ENCODE measurements around the gene FAM20B.
A peak's percentile ranks its signal among the peaks of the same experiment; 100 is the strongest.
"Not testable (repeated sequence)": the region's sequence is repeated elsewhere in the genome, so short reads cannot be mapped to it uniquely, and the experiment has no call there.

Gene FAM20B

DNA sequence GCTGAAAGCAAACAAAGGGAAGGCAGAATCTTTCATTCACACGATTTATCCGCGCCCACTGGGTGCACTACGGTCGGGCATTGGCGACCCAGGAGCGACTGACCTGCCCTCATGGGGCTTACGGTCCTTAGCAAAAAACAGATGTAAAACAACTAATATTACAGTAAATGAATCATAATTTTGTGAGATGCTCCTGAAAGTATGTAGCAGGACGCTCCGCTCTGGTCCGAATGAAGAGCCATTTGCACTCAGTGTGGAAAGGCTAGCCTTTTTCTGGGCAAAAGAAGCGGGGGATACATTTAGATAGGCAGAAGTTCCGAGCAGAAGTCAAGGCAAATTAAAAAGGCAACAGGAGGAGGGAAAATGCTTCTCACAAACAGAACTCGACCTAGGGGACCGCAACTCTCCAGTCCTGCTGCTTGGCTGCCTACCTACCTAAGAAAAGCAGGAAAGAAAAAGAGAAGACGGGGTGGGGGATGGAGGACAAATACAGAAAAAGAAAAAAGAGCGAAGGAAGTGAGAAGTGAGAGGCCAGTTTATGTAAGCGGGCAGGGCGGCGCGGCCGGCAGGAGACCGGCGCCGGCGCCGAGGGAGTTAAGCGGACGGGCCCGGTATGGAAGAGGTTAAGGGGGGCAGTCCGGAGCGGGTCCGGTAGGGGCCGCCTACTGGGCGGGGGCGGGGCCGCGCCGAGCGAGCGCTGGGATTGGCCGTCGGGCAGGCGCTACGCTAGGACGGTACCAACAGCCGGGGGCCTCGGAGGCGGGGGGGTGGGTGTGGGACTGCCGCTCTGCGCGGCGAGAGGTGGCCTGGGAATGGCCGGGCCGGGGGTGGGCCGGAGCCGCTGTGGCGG, at the start of gene FAM20B:
FAM20B (plus strand) TSS at position 770 of the 850 bp plus-strand sequence. CDS start 17,954 bp downstream, outside the sequence.
- DNase-seq = peak; percentile 98

DNA sequence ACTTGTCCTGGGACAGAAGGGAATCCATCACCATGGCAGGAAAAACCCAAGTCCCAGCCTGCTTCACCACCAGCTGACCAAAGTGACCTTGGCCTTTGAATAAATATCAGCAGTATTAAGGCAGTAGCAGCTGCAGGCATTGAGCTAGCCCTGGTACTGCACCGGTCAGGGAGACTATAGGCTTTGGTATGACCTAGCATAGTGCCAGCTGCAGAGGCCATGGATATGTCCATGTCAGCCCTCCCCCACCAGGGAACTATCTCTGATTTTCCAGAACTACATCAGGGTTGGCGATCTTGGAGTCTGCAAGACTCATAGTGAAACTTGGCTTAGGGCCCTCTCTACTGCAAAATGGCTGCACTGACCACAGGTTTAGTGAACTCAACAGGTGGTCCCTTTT, 49.2 kb upstream of the FAM20B start:
- no peak for DNase-seq

GRCh38 chr1:178986204-178986603, 39.5 kb upstream of the FAM20B start:
- no peak for DNase-seq

DNA sequence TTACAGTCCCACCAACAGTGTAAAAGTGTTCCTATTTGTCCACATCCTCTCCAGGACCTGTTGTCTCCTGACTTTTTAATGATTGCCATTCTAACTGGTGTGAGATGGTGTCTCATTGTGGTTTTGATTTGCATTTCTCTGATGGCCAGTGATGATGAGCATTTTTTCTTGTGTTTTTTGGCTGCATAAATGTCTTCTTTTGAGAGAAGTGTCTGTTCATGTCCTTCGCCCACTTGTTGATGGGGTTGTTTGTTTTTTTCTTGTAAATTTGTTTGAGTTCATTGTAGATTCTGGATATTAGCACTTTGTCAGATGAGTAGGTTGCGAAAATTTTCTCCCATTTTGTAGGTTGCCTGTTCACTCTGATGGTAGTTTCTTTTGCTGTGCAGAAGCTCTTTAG, 37.5 kb upstream of the FAM20B start:
- not testable (repeated sequence) for DNase-seq

DNA sequence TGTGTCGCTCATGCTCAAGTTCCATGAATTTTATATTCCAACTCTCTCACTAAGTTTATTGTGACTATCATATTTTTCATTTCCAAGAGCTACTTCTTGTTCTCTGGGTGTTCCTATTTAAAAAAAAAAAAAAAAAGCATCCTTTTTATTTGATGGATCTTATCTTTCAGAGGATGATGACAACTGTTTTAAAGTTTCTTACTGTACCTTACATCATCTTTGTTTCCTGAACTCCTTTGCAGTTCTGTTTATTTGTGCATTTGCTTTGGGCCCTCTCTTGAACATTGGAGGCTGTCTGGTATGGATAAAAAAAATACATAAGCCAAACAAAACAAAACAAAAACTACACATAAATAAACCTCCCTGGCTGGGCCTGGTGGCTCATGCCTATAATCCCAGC, 32.1 kb upstream of the FAM20B start:
- no peak for DNase-seq

GRCh38 chr1:178997428-178997827, 28.3 kb upstream of the FAM20B start:
- no peak for DNase-seq

- DNase-seq = no peak
These were observed 27.4 kb upstream of the FAM20B start for GRCh38 chr1:178998295-178998694.

DNA sequence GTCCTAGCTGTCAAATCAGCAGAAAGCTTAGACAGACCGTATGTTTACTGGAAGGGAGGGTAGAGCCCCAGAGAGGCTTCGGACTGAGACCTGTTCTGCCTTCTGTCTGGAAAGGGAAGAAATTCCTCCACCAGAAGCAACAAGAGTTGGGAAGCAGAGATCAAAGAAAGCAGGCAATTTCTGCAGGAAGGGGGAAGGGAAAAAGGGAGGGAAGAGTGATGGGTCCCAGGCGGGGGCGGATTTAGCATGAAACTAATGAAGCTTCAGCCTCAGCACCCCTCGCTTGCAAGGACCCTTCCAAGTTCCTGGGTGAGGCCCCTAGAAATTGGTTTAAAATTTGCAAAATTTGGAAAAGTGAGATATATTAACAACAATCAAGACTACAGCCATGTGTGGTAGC, 26.6 kb upstream of the FAM20B start:
- DNase-seq = no peak

DNA sequence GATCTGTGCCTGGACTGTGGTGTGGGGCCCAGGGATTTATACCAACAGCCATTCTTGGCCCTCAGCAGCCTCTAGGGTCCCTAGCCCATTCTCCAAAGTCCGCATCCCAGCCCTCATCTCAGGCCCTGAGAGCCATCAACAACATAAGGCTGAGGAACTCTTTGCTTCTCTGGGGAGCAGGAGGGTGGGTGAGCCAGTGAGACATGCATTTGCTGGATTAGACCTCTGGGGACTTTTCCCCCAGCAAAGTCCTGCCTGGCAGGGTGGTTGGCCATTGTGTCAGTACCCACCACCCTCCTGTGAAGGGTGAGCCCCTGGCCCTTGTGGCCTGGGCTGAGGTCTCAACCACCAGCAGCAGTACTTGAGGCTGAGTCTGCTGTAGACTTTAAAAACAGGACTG, 24.2 kb upstream of the FAM20B start:
- no peak for DNase-seq

DNA sequence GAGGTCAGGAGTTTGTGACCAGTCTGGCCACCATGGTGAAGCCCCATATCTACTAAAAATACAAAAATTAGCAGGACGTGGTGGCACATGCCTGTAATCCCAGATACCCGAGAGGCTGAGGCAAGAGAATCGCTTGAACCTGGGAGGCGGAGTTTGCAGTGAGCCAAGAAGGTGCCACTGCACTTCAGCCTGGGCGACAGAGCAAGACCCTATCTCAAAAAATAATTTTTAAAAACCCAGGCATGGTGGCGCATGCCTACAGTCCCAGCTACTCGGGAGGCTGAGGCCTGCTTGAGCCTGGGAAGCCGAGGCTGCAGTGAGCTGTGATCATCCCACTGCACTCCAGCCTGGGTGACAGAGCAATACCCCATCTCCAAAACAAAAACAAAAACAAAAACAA, 23.6 kb upstream of the FAM20B start:
- not testable (repeated sequence) for DNase-seq

DNA sequence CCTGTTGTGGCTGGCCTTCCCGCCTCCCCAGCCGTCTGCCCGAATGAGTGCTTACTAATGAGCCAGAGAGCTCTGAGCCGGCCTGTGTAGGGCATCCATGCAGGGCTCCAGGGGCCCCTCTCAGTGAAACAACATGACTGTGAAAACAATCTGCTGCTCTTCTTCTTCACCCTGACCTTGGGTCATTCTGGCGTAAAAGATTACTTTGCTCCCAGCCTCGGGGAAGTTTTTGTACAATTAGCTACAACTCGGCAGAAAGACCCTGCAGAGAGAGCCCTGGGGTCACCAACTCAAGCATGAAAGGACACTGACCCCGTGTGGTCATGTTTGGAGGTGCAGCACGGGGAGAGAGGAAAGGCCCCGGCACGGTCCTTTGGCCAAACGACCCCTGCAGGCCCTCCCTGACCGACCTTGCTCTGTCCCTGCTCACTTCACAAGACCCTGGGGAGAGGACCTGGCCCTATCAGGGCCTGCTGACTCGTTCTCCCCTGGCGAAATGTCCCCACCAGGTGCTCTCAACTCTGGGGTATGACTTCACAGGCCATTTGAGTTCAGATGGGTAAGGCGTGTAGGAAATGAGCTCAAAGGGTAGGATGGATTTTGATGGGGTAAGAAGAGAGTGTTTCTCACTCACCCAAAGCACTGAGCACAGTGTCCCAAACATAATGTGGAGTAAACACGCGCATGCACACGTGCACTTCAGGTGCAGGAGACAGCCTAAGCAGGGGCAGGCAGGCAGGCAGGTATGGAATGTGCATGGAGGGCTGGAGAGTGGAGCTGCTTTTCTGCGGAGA, 22.9 kb upstream of the FAM20B start:
- peak; percentile 89 for DNase-seq

- no peak for DNase-seq
These were observed 22.1 kb upstream of the FAM20B start for GRCh38 chr1:179003512-179004066.

DNA sequence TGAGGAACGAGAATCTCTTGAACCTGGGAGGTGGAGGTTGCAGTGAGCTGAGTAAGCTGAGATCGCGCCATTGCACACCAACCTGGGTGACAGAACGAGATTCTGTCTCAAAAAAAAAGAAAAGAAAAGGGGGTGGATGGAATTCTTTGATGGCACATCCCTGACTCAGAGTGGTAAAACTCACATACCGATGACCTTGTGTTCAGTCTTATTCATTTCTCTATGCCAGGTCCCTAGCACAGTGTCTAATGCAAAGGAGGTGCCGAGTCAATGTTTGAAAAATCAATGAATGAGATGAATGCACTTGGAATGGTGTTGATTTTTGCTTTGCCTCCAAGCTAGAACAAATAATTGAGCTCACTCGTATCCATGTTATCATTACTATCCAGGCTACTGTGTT, 18.5 kb upstream of the FAM20B start:
- DNase-seq = no peak

GRCh38 chr1:179010671-179011070, 15.0 kb upstream of the FAM20B start:
- DNase-seq = no peak

- no peak for DNase-seq
These were observed 13.7 kb upstream of the FAM20B start for GRCh38 chr1:179012038-179012437.

DNA sequence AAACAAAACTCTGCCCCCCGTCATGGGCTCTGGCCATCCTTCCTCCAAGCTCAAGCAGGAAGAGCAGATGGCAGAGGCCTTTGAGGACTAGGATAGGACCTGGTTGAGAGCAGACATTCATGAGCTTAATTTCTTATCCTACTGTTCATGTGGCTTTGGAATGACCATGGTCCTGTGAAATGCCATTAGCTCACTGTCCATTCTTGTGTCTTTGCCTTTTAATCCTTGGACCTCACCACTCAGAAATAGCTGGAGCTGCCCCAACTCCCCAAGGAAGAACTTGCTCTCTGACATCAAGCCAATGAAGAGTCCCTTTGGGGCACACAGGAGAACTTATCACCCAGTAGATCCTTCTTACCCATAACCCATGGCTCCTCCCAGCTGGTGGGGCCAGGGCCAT, 11.6 kb upstream of the FAM20B start:
- no peak for DNase-seq

GRCh38 chr1:179015396-179015795, 10.3 kb upstream of the FAM20B start:
- peak; percentile 47 for DNase-seq

DNA sequence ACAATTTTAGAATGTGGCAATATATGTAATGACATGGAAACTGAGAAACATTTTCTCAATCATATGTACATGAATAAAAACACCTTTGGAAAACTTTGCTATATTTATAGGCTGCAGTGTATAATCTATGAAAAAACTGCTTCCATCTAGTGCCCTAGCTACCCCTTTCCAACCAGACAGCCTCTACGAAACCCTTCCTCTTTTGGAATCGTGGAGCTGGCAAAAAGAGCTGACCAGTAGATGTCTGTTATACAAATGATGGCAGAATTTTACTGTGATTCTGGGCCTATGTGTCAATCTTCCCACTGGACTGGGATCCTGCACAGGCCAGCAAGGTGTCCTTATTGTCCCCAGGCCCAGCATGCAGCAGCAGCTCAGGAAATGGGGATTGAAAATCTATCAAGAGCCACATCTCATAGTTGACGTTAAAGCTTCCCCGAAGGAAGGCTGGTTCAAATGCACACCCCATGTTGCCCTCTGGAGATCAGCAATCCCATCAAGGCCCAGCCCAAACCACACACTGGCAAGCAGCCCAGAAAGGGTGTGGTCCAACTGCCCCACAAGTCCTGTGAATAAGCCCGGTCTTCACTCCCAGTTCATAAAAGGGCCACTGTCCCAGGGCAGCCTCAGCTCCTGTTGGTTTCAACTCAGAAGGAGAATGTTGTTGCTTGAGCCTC, 8.8 kb upstream of the FAM20B start:
- peak; percentile 97 for DNase-seq

- DNase-seq = no peak
These were observed 8.0 kb upstream of the FAM20B start for GRCh38 chr1:179017383-179018326.

GRCh38 chr1:179021873-179022272, 3.8 kb upstream of the FAM20B start:
- DNase-seq = peak; percentile 70

GRCh38 chr1:179023946-179024650, 1.6 kb upstream of the FAM20B start:
- DNase-seq = no peak
